A549 treated with AZD2906 at 1 μM for 4 hours (cell line): Measurements from ENCODE around the gene ARHGAP26. TPM values are rescaled to one million over a fixed set of nuclear protein-coding genes. Genes with fewer than 3 reads are reported as not detected.

Source experiments
- total RNA-seq: library from RNA; stranded (reverse); fragments of 200-300 nt; extraction: Qiagen RNA extraction; gene quantifications from 5 replicates; pipeline ENCODE4 v1.2.3, GENCODE V29; 2022

Gene ARHGAP26
- total RNA-seq, result 6.9 to 9.2 TPM (median 8.2 TPM) in 5 replicates

GRCh38 chr5:142769793-142770649 is at the start of gene ARHGAP26:
TSS of gene ARHGAP26 (plus strand) at chr5:142770377. CDS start at chr5:142770762, 385 bp downstream.

Other genes with a start within 250 kb of the ARHGAP26 start
- 0.24 to 0.61 TPM (median 0.39 TPM) in 5 replicates for gene FGF1, start 84.3 kb upstream of the ARHGAP26 start, total RNA-seq